CD4-positive, alpha-beta T cell (primary cell): ENCODE results near the gene TM4SF4. TPM values are rescaled to one million over a fixed set of nuclear protein-coding genes. Genes with fewer than 3 reads are reported as not detected.

Experiments used
- ATAC-seq: fragments of 200-7000 bp; cut with Tn5 transposase; one replicate; pipeline ENCODE4 v1.10.0; 2022; ENCODE audit warnings: mild to moderate bottlenecking; ENCODE audit not compliant: poor library complexity
- CTCF ChIA-PET: fragments of 350-600 bp; sonication (Branson Sonifier 250); formaldehyde crosslinking; loops from one replicate; lab custom pipeline; 2021; ENCODE audit warnings: antibody characterized with exemption, inconsistent platforms; lab: Charles Lee
- POLR2A ChIA-PET: fragments of 350-600 bp; sonication (Branson Sonifier 250); formaldehyde crosslinking; loops from one replicate; lab custom pipeline; 2021; ENCODE audit warnings: antibody characterized with exemption, inconsistent platforms; lab: Charles Lee
- DNase-seq, 14 experiments: peaks; one replicate each; pipeline ENCODE4 v3.0.0-alpha.2; 2013 to 2020; ENCODE audit warnings: mixed read lengths in 2 of 14
- H3K27ac ChIP-seq, 2 donors: one replicate each; pipeline versions ENCODE4 v1.5.1 to v1.7.0; 2013; ENCODE audit warnings: low read length in 2 of 2, low read depth in 1 of 2, mild to moderate bottlenecking in 1 of 2
- H3K27me3 ChIP-seq, 2 experiments: 1 replicate in 1 of 2; 2 replicates in 1 of 2; pipeline versions ENCODE4 v1.6.1 to v1.7.0; 2013; ENCODE audit warnings: low read length in 2 of 2, control low read depth in 1 of 2, mild to moderate bottlenecking in 1 of 2, moderate library complexity in 1 of 2; ENCODE audit not compliant: insufficient read depth in 2 of 2, control insufficient read depth in 1 of 2
- H3K36me3 ChIP-seq: one replicate; pipeline ENCODE4 v1.6.1; 2013; ENCODE audit warnings: low read length, control low read depth; ENCODE audit not compliant: insufficient read depth
- H3K4me1 ChIP-seq: one replicate; pipeline ENCODE4 v1.6.1; 2013; ENCODE audit warnings: low read length, control low read depth; ENCODE audit not compliant: insufficient read depth
- H3K4me3 ChIP-seq: one replicate; pipeline ENCODE4 v1.5.1; 2013; ENCODE audit warnings: mild to moderate bottlenecking, low read length, moderate library complexity
- H3K9me3 ChIP-seq, 2 experiments: 1 replicate in 1 of 2; 2 replicates in 1 of 2; pipeline versions ENCODE4 v1.6.1 to v1.7.0; 2013; ENCODE audit warnings: low read length in 2 of 2, mild to moderate bottlenecking in 2 of 2, control low read depth in 1 of 2, moderate library complexity in 1 of 2; ENCODE audit not compliant: control insufficient read depth in 1 of 2, insufficient read depth in 1 of 2
- H3K27ac Mint-ChIP-seq: one replicate; pipeline ENCODE4 v1.8.0; 2020; ENCODE audit warnings: mixed read lengths
- H3K27me3 Mint-ChIP-seq: one replicate; pipeline ENCODE4 v1.8.0; 2021; ENCODE audit warnings: mixed read lengths
- H3K36me3 Mint-ChIP-seq: one replicate; pipeline ENCODE4 v1.8.0; 2021; ENCODE audit warnings: low read depth, mixed read lengths
- H3K4me1 Mint-ChIP-seq: one replicate; pipeline ENCODE4 v1.8.0; 2021; ENCODE audit warnings: low read depth, mixed read lengths
- H3K4me3 Mint-ChIP-seq: one replicate; pipeline ENCODE4 v1.8.0; 2020; ENCODE audit warnings: mild to moderate bottlenecking, mixed read lengths
- H3K9me3 Mint-ChIP-seq: one replicate; pipeline ENCODE4 v1.8.0; 2020; ENCODE audit warnings: mixed read lengths
- CTCF ChIP-seq: fragments of 200-600 bp; IDR thresholded peaks from one replicate; pipeline ENCODE4 v1.8.0; 2022; ENCODE audit warnings: antibody characterized with exemption, mild to moderate bottlenecking
- intact Hi-C, 2 experiments: fragments of 100-400 bp; cut with DNase I in 1 of 2; cut with micrococcal nuclease in 1 of 2; formaldehyde crosslinking; loops; one replicate each; pipeline versions ENCODE4 v1.15.1 to v1.9.0; 2023 to 2025; cut with DNase I, micrococcal nuclease
- total RNA-seq, 174 experiments: library from RNA in 2 of 174; stranded (reverse) in 2 of 174; gene quantifications; one replicate each; pipeline ENCODE4 v1.2.3 and lab custom pipeline; 2021 to 2026

Gene TM4SF4
- total RNA-seq, 2 experiments from 2014 or later, result not detected

GRCh38 chr3:149481056-149481455 is 6.6 kb downstream of the TM4SF4 start:
- no peaks in the 10 kb centered on the region for H3K27me3 ChIP-seq
- ChIA-PET POLR2A (no interaction called here), CTCF (no interaction called here)
- Mint-ChIP-seq H3K27ac (no peak overlapping the region), H3K9me3 (no peaks in the 10 kb centered on the region), H3K4me1 (no peaks in the 10 kb centered on the region), H3K27me3 (peaks cover 13% of the 10 kb centered on the region), H3K36me3 (no peaks in the 10 kb centered on the region), H3K4me3 (no peak overlapping the region)
- H3K4me1 ChIP-seq, result no peaks in the 10 kb centered on the region
- intact Hi-C loops, result no loop called here
- H3K27ac ChIP-seq, result no peak overlapping the region
- H3K36me3 ChIP-seq, result no peaks in the 10 kb centered on the region
- ATAC-seq, result no peak
- no peak overlapping the region for H3K4me3 ChIP-seq
- no peaks in the 10 kb centered on the region for H3K9me3 ChIP-seq
- no peak for TF ChIP-seq CTCF
- no peak for DNase-seq

- CTCF ChIA-PET, result no interaction called here
- no peak overlapping the region for H3K27ac Mint-ChIP-seq
- intact Hi-C loops, result no loop called here
- H3K36me3 Mint-ChIP-seq, result no peaks in the 10 kb centered on the region
- H3K9me3 ChIP-seq, result no peaks in the 10 kb centered on the region
- DNase-seq, result no peak
- H3K4me1 ChIP-seq, result no peaks in the 10 kb centered on the region
- no peaks in the 10 kb centered on the region for H3K4me1 Mint-ChIP-seq
- H3K9me3 Mint-ChIP-seq, result no peaks in the 10 kb centered on the region
- no peaks in the 10 kb centered on the region for H3K27me3 ChIP-seq
- TF ChIP-seq CTCF, result no peak
- H3K27ac ChIP-seq, result no peak overlapping the region
- H3K36me3 ChIP-seq, result no peaks in the 10 kb centered on the region
- no peak overlapping the region for H3K4me3 ChIP-seq
- peaks cover 13% of the 10 kb centered on the region for H3K27me3 Mint-ChIP-seq
- no peak for ATAC-seq
- no peak overlapping the region for H3K4me3 Mint-ChIP-seq
- POLR2A ChIA-PET, result no interaction called here
These were observed 7.0 kb downstream of the TM4SF4 start for GRCh38 chr3:149481491-149481890.

GRCh38 chr3:149486726-149487125 is 12.2 kb downstream of the TM4SF4 start:
- Mint-ChIP-seq H3K27me3 (peaks cover 23% of the 10 kb centered on the region), H3K4me3 (no peak overlapping the region), H3K4me1 (no peaks in the 10 kb centered on the region), H3K27ac (no peak overlapping the region), H3K36me3 (no peaks in the 10 kb centered on the region), H3K9me3 (no peaks in the 10 kb centered on the region)
- TF ChIP-seq CTCF, result no peak
- POLR2A ChIA-PET, result no interaction called here
- H3K4me1 ChIP-seq, result no peaks in the 10 kb centered on the region
- DNase-seq, result no peak
- no peaks in the 10 kb centered on the region for H3K36me3 ChIP-seq
- no peaks in the 10 kb centered on the region for H3K9me3 ChIP-seq
- CTCF ChIA-PET, result no interaction called here
- ATAC-seq, result no peak
- intact Hi-C loops, result no loop called here
- no peaks in the 10 kb centered on the region for H3K27me3 ChIP-seq
- H3K4me3 ChIP-seq, result no peak overlapping the region
- no peak overlapping the region for H3K27ac ChIP-seq
